ENCODE measurements around the gene SLC1A5. TPM values are rescaled to one million over a fixed set of nuclear protein-coding genes. Genes with fewer than 3 reads are reported as not detected.
"Not testable (repeated sequence)": the region's sequence is repeated elsewhere in the genome, so short reads cannot be mapped to it uniquely, and the experiment has no call there.

Gene SLC1A5
- 57.2 and 58.7 TPM in 2 replicates for total RNA-seq (2014; rRNA removed; shearing (Covaris generic))

DNA sequence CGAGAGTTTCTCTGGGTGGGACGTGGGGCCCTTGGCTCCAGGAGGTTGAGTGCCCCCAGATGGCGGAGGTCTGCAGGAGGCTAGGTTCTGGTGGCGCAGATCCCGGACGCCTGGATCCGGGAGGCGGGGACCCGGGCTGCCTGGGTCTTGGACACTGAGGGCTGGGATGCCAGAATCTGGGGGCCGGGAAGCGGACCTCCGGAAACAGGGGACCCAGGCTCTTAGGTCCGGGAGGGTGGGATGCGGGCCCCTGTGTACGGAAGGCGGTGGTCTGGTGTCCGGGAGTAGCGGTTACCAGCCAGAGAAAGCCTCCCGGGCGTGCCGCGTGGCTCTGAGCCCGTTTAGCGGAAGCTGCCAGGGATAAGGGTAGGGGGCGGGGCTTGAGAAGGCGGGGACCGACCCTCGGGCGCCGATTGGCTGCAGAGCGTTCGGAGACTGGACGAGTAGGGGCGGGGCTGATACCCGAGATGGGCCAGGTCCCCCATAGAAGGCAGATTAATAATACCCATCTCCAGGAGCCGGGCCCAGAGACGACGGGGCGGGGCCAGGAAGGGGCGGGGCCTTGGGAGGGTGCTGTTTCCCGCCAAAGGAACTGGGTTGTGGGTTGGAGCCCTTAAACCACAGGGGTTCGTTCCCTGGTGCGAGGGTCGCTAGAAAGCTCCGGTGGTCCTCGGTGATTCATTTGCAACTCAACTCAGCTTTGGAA is at the start of gene SLC1A5:
SLC1A5 (minus strand) TSS at position 333 of the 706 bp plus-strand sequence. CDS start 629 bp downstream, outside the sequence.
- DNase-seq (ENCODE audit: low spot score) = peak; percentile 88

DNA sequence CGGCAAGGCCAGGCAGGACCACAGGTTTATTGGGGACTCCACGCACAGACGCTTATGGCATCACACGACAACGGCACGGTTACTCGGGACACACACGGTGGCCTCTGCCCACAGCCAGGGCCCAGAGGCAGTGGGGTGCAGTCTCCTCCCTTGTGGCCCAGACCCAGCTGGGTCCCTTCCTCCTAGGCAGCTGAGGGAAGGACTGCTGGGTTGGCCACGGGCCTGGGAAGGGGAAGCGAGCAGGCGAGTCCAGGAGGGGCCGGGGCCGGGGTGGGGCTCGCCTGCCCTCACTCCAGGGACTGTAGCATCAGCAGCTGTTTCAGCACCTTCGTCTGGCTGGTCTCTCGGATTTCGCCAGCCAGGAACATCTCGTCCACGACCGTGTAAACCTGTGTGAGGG is 49.8 kb upstream of the SLC1A5 start:
- DNase-seq (ENCODE audit: low spot score) = no peak

DNA sequence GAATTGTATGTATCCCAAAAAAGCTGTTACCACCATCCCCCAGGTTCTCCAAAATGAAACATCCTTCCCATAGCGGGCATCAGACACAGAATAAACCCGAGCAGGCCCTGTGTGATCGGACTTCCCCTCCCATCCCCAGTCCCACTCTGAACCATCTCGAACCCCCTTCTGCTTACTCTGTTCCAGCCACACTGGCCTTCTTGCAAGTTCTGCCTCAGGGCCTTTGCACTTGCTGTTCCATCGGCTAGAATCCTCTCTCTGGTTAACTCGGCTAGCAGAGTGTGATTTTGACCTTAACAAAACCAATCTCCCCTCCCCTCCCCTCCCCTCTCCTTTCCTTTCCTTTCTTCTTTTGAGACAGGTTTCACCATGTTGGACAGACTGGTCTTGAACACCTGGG is 46.6 kb upstream of the SLC1A5 start:
- no peak for DNase-seq (ENCODE audit: low spot score)

DNA sequence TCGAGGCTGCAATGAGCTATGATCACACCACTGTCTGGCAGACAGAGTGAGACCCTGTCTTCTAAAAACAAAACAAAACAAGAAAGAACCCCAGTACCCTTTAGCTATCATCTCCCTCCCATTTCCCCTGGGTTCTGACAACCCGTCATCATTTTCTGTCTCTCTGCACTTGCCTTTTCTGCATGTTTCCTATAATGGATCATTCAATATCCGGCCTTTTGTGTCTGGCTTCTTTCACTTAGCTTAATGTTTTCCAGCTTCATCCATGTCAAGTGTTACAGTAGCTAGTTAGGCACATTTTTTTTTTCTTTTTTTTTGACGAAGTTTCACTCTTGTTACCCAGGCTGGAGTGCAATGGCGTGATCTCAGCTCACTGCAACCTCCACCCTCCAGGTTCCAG is 45.7 kb upstream of the SLC1A5 start:
- DNase-seq (ENCODE audit: low spot score) = no peak

DNA sequence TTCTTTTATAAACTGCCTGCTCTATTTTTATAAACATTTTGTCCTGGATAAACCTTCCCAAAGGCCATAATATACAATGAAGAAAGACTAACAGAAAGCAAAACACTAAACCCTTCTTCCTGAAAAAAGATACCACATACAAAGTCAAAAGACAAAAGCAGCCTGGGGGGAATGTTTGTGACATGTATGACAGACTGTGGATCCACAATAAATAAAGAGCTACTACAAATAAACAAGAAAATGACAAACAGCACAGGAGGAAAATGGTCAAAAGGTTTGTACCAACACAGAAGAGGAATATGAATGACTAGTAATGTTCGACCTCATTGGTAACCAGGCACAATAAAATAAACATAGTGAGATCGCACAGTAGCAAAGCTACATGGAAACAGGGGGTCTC is 42.5 kb upstream of the SLC1A5 start:
- DNase-seq (ENCODE audit: low spot score) = no peak

DNA sequence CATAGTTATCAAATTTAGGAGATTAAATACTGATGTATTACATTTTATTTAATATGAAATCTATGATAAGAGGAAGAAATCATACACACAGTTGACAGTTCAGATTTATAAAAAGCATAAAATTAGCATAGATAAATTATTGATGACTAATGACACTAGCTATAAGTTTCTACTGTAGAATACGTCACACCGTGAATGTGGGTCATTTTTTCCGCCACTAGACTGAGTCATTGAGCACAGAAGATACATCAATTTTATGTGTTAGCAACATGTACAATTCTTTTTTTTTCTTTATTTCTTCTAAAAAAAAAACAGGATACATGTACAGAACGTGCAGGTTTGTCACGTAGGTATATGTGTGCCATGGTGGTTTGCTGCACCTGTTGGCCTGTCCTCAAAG is 40.1 kb upstream of the SLC1A5 start:
- DNase-seq (ENCODE audit: low spot score) = no peak

DNA sequence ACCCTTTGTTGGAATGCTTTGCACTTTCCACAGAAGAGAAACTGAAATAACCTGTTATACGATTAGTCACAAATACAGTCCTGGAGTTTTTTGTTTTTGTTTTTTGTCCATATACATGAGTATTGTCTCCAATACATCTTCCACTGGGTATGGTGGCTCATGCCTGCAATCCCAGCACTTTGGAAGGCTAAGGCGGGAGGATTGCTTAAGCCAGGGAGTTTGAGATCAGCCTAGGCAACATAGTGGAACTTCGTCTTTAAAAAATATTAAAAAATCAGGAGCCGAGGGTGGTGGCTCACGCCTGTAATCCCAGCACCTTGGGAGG is 37.3 kb upstream of the SLC1A5 start:
- no peak for DNase-seq (ENCODE audit: low spot score)

DNA sequence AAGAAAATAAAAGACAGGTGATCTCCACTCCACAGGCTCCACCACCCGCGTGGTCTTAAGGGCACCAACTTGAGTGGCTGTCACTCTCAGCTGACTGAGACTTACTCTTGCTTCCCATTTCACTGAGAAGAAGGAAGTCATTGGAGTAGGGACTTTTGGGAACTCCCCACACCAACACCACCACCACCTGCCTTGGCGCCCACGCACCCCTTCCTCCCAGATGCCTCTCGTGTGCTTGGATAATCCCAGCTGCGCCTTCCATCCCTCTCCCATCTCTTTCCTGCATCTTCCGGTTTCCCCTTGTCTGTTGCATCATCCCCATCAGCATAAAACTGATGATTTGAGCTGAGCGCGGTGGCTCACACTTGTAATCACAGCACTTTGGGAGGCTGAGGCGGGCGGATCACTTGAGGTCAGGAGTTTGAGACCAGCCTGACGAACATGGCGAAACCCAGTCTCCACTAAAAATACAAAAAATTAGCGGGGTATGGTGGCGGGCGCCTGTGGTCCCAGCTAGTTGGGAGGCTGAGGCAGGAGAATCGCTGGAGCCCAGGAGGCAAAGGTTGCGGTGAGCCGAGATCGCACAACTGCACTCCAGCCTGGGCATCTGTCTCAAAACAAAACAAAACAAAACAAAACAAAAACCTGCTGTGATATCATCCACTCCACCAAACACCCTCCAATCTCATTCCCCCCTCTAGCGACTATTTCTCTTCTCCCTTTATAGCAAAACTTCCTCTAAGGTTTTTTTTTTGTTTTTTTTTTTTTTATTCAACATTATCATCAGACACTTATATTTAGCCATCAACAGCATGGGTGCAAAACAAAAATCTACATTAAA is 36.7 kb upstream of the SLC1A5 start:
- no peak for DNase-seq (ENCODE audit: low spot score)

DNA sequence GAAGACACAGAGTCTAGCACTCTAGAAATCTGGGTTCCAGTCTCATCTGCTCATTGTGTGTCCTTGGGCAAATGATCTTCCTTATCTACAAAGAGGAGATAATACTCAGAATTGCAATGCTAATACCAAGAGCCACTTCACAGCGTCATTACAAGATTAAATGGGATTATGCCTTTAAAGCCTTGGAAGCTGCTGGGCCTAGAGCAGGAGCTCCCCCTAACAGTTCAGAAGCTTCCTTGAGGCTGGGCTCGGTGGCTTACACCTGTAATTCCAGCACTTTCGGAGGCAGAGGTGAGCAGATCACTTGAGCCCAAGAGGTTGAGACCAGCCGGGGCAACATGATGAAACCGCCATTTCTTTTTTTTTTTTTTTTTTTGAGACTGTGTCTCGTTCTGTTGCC is 34.7 kb upstream of the SLC1A5 start:
- DNase-seq (ENCODE audit: low spot score) = no peak

DNA sequence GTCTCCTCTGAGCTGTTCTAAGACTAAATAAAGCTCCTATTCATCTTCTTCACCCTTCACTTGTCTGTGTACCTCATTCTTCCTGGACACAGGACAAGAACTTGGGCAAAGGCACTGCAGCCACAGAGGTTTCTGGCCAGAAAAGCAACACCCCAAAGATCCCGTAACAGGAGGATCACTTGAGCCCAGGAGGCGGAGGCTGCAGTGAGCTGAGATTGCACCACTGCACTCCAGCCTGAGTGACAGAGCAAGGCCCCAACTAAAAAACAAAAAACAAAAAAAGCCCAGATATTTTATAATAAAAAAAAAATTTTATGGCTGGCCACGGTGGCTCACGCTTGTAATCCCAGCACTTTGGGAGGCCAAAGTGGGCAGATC is 34.0 kb upstream of the SLC1A5 start:
- DNase-seq (ENCODE audit: low spot score) = not testable (repeated sequence)

DNA sequence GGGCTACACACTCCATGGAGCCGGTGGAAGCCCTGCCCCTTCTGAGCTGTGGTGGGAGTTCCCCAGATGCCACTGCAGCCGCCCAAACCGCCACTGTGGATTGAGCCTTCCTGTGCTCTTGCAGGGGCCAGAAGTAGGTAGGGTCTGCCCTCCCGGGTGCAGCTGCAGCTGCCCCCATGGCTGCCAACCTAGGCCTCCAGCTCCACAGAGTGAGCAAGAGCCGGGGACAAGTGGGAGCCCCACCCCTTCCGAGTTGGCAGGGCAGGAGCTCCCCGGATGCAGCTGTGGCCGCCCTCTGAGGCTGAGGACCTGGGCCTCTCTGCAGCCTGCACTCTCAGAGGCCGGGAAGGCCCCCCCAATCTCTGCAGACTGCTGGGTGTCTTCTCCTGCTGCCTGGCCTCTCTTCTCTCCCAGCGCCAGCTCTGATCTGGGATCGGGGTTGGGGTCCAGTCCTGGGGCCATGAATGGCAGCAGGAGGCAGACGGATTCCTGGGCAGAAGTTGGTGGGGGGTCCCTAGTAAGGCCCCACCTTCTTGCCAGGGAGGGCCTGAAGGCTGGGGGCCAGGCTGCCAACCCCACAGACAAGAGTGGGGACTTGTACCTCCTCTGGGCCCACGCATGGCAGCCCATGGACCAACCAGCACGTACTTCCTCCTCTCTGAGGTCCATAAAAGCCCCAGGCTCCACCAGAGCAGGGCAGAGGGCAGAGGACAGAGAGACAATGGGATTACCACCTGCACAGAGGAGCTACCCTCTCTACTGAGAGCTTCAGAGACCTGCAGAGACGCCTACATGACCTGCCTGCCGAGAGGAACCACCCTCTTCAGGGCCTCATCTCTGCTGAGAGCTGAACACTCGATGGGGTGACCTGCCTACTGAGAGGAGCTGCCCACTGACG is 33.4 kb upstream of the SLC1A5 start:
- DNase-seq (ENCODE audit: low spot score) = no peak

DNA sequence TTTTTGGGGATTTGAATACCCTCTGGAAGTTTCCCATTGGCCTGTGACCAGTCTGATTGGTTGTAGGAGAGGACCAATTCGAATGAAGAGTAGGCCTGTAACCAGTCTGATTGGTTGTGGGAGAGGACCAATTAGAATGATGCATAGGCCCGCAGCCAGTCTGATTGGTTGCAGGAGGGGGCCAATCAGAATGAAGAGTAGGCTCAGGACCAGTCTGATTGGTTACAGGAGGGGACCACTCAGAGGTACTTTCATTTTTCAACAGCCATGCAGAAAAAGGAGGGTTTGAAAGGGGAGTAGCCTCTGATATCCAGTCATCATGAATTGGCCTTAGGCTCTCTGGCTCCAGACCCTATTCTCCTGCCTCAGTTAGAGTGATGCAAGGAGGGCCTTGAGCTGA is 30.4 kb upstream of the SLC1A5 start:
- peak; percentile 28 for DNase-seq (ENCODE audit: low spot score)

DNA sequence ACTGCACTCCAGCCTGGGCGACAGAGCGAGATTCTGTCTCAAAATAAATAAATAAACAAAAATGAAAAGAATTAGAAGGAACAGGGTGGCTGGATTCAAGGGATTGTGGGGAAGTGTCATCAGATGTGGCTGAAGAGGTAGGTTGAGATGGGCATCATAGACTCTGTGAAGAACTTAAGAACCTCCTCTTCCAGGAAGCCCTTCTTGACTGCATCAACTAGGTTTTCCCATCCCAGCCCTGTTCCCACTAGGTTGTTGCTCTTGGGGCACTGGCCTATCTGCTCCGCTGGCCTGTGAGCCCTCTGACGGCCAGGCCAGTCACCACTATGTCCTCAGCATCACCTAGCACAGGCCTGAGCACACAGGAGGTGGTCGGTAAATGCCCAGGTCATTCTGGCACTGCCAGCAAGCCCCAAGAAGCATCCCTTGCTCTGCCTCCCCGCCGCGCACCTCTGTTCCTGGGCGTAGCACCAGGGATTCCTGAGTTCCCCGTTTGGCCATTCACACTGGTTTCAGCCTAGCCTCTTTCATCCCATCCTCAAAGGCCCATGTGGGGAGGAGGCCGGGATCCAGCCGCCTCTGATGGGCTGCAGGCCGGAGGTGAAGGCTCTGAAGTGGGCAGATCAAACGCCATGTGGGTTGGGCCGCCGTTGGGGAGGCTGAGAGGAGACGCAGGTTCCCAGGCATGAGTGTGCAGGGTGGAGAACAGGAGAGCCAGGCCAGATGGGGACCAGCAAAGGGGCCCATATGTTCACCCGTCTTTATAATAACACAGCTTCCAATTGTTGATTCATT is 27.6 kb upstream of the SLC1A5 start:
- no peak for DNase-seq (ENCODE audit: low spot score)

DNA sequence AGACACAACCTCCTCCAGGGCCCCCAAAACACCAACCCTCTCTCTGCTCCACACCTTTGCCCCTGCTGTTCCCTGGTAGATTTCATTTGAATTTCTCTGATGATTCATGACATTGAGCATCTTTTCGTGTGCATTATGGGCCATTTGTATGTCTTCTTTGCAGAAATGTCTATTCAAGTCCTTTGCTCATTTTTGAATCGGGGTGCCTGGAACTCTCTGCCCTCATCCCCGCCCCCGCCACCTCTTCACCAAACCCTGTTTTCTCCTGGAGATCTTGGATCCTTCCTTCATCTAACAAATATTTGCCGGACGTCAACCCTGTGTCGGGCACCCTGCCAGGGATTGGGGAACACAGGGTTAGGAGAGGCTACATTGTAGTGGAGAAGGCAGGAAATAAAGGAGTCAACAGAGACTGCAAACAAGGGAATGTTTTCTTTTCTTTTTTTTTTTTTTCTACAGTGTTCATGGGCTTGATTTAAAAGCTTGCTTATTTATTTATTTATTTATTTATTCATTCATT is 25.5 kb upstream of the SLC1A5 start:
- no peak for DNase-seq (ENCODE audit: low spot score)

DNA sequence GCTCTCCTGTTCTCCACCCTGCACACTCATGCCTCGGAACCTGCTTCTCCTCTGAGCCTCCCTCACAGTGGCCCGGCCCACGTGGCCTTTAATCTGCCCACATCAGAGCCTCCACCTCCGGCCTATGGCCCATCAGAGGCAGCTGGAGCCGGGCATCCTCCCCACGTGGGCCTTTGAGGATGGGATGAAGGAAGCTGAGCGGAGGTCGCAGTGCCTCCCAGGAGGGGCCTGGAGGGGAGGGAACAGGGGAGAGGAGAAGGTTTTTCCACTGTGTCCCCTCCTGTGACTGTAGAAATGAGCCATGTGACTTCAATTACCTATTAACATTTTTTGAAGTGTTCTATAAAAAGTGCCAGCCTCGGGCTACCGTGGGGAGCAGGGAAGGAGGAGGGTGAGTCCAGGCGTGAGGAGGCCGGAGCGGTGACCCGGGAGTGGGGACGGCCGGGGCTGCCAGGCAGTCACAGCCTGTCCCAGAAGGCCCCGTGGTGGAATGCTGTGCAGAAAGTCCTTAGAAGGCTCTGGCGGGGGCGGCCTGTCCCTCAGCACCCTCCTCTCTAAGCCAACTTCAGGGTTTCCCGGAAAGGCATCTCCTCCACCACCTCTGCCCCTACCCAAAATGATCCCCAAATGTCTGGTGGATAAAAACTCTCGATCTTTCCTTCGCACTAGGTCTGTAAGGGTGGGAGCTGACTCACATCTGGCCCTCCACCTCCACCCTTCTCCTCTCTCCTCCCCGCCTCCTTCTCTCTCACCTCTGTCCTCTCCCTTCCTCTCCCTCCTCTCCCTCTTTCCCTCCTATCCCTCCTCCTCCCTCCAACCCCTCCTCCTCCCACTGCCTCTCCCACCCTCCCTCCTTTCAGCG is 24.8 kb upstream of the SLC1A5 start:
- no peak for DNase-seq (ENCODE audit: low spot score)

DNA sequence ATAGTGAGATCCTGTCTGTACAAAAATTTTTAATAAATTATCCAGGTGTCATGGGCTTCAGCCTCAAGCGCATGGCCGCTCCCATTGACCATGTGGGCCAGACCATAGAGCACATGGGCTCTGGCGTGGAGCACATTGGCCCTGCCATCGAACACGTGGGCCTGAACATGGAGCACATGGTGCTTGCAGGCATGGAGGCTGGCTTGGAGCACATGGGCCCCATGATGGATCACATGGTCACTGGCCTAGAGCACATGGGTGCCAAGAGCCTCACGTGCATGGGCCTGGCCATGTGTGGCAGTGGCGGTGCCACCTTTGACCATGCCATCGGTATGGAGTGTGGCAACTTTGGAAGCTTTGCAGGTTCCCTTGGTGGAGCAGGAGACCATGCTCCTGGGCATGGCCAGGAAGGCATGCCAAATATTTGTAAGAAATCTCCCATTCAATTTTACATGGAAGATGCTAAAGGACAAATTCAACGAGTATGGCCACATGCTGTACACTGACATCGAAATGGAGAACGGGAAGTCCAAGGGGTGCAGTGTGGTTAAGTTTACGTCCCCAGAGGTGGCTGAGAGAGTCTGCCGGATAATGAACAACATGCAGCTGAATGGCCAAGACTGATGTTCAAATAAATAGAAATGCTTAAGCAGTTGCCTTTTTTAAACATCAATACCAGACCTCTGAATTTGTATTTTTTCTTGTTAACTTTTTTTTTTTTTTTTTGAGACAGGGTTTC is 21.3 kb upstream of the SLC1A5 start:
- no peak for DNase-seq (ENCODE audit: low spot score)

DNA sequence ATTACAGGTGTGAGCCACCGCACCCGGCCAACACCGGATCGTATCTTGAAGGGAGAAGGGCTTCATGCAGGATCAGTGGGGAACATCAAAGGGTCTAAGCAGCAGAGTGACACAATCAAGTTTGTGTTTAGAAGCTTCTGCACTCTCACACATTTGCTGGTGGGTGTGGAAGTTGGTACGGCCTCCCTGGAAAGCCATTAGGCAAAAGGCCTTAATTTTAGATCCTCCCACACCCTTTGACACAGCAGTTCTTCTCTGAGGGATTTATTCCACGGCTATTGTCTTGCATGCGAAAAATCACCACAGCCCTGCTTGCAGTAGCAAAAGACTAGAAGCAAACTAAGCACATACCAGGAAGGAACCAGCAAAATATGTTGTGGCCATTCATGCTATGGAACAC is 18.3 kb upstream of the SLC1A5 start:
- DNase-seq (ENCODE audit: low spot score) = no peak

DNA sequence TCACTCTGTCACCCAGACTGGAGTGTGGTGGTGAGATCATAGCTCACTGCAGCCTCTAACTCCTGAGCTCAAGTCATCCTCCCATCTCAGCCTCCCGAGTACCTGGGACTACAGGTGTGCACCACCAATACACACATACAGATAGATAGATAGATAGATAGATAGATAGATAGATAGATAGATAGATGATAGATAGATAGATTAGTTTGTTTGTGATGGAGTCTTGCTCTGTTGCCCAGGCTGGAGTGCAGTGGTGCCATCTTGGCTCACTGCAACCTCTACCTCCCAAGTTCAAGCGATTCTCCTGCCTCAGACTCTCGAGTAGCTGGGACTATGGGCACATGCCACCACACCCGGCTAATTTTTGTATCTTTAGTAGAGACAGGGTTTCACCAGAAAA is 16.0 kb upstream of the SLC1A5 start:
- DNase-seq (ENCODE audit: low spot score) = not testable (repeated sequence)

DNA sequence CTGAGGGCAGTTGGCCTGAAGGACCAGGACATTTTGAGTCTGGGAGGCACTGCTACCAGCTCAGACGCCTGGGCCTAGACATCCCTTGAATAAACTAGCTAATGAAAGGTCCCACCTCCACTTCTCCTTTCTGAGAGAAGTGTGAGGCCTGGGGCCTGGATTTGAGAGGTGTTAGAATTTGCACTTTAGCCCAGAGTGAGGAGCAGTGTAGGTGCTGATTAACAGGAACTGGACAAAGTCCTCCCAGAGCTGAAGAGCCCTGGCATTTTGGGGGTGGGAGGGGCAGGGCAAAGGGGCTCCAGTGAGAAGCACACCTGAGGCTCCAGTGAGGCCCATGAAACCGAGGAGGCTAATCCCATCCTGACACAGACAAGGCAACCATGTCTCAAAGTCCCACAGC is 15.2 kb upstream of the SLC1A5 start:
- DNase-seq (ENCODE audit: low spot score) = no peak

DNA sequence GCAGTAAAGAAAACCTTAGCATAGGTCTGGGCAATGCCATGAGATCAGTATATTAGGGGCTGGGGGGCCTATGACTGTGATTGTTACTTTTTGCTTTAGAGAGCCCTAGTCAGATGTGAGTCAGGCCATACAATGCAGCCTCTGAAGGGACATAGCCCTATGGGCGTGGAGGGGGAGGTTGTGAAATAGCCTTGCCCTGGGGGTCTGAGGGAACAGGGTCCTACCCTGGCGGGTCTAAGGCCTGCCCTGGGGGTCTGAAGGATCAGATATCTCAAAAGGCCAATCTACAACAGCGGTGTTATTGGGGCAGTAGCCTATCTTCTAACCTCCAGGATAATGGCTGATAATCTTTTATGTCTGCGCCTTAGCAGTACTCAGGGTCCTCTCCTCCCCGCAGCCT is 13.8 kb upstream of the SLC1A5 start:
- no peak for DNase-seq (ENCODE audit: low spot score)
